GM12878 (cell line): ENCODE data around the gene PSMB10. TPM values are rescaled to one million over a fixed set of nuclear protein-coding genes. Genes with fewer than 3 reads are reported as not detected.

Experiments
- ATAC-seq: fragments of 200-7000 bp; cut with Tn5 transposase; 3 replicates; pipeline ENCODE4 v1.9.1; 2020; ENCODE audit warnings: mild to moderate bottlenecking, moderate library complexity
- BruUV-seq: library from RNA; stranded (reverse); fragments of 400-500 nt; replicated peaks from 2 replicates; lab custom pipeline; 2021; lab: Mats Ljungman, UMichigan
- CTCF ChIA-PET: fragments of 300-600 bp; sonication (Branson Sonifier 250); formaldehyde crosslinking; extraction: SDS; loops from one replicate; lab custom pipeline; 2021; ENCODE audit warnings: inconsistent platforms; lab: Yijun Ruan, JAX
- POLR2A ChIA-PET: fragments of 350-600 bp; formaldehyde crosslinking; extraction: SDS; loops from one replicate; lab custom pipeline; 2021; ENCODE audit warnings: inconsistent platforms; lab: Charles Lee
- RAD21 ChIA-PET: fragments of 300-600 bp; sonication (Branson Sonifier 250); formaldehyde crosslinking; loops from one replicate; lab custom pipeline; 2023; ENCODE audit warnings: antibody characterized with exemption; ENCODE audit not compliant: unreplicated experiment; lab: Charles Lee
- SMC1A ChIA-PET: fragments of 300-600 bp; sonication (Branson Sonifier 250); formaldehyde crosslinking; loops from one replicate; lab custom pipeline; 2023; ENCODE audit not compliant: unreplicated experiment, uncharacterized antibody; lab: Charles Lee
- DNase-seq: peaks from one replicate; pipeline ENCODE4 v3.0.0-alpha.2; 2011; ENCODE audit warnings: low read depth, low spot score
- FAIRE-seq: peaks from 3 replicates; lab custom pipeline; 2011; peaks lifted over from hg19 to GRCh38; lab: Jason Lieb, UNC
- H2AFZ ChIP-seq: 2 replicates; pipeline ENCODE4 v1.6.0; 2011; ENCODE audit warnings: low read depth, low read length, control low read depth; ENCODE audit not compliant: control insufficient read depth
- H3K27ac ChIP-seq: 2 replicates; pipeline ENCODE4 v1.5.1; 2011; ENCODE audit warnings: control low read depth; ENCODE audit not compliant: control insufficient read depth, insufficient read depth
- H3K27me3 ChIP-seq, 2 experiments: replicated peaks in 1 of 2; 2 replicates each; pipeline versions ENCODE4 v1.6.0 to v1.6.1; 2011; ENCODE audit warnings: low read length in 1 of 2; ENCODE audit not compliant: control insufficient read depth in 2 of 2, insufficient read depth in 2 of 2
- H3K36me3 ChIP-seq, 2 experiments: 2 replicates each; pipeline ENCODE4 v1.5.1; 2011; ENCODE audit warnings: low read length in 1 of 2; ENCODE audit not compliant: control insufficient read depth in 2 of 2, insufficient read depth in 2 of 2
- H3K4me1 ChIP-seq: 2 replicates; pipeline ENCODE4 v1.6.1; 2011; ENCODE audit warnings: mild to moderate bottlenecking, low read length, moderate library complexity, mixed read lengths; ENCODE audit not compliant: control insufficient read depth, insufficient read depth
- H3K4me2 ChIP-seq: 2 replicates; pipeline ENCODE4 v1.6.0; 2011; ENCODE audit warnings: control low read depth; ENCODE audit not compliant: control insufficient read depth, insufficient read depth
- H3K4me3 ChIP-seq: fragments of 200-600 bp; sonication (generic); 2 replicates; pipeline ENCODE4 v1.5.1; 2016
- H3K79me2 ChIP-seq: 2 replicates; pipeline ENCODE4 v1.6.0; 2011; ENCODE audit warnings: low read length; ENCODE audit not compliant: control insufficient read depth, insufficient read depth
- H3K9ac ChIP-seq: 2 replicates; pipeline ENCODE4 v1.8.0; 2011; ENCODE audit warnings: low read length, control low read depth, mixed read lengths; ENCODE audit not compliant: control insufficient read depth, insufficient read depth
- H3K9me3 ChIP-seq: replicated peaks from 3 replicates; pipeline ENCODE4 v1.5.1; 2011; ENCODE audit warnings: mild to moderate bottlenecking, low read length; ENCODE audit not compliant: control insufficient read depth, insufficient read depth
- H4K20me1 ChIP-seq: 2 replicates; pipeline ENCODE4 v1.6.0; 2011; ENCODE audit not compliant: control insufficient read depth, insufficient read depth
- RAD21 ChIP-seq: IDR thresholded peaks from 2 replicates; pipeline ENCODE4 v1.6.1; 2011; ENCODE audit warnings: mild to moderate bottlenecking, low read depth, low read length, moderate library complexity; ENCODE audit not compliant: insufficient read depth
- RAD51 ChIP-seq: fragments of 450-650 bp; IDR thresholded peaks from 2 replicates; pipeline ENCODE4 v1.6.1; 2016; ENCODE audit warnings: moderate library complexity, mild to moderate bottlenecking, inconsistent platforms
- SMC3 ChIP-seq: IDR thresholded peaks from 2 replicates; pipeline ENCODE4 v1.6.1; 2011; ENCODE audit warnings: low read length, improper control_type of control experiment, borderline replicate concordance
- YY1 ChIP-seq: IDR thresholded peaks from 2 replicates; pipeline ENCODE4 v1.6.1; 2011; ENCODE audit warnings: low read depth, mild to moderate bottlenecking, low read length
- WGBS: methylation state at CpG from one replicate; pipeline ENCODE4 v1.1.6; 2016; ENCODE audit warnings: low lambda C conversion rate; ENCODE audit not compliant: insufficient replicate concordance, insufficient coverage; ENCODE audit errors: missing lambda C conversion rate; 5-methylcytosine and 5-hydroxymethylcytosine counted together
- in situ Hi-C: fragments of 300-500 bp; cut with MboI; formaldehyde crosslinking; loops from 9 replicates; pipeline ENCODE4 v1.14.3; 2018; ENCODE audit warnings: mixed read lengths
- intact Hi-C: fragments of 100-400 bp; cut with micrococcal nuclease; formaldehyde crosslinking; loops from one replicate; pipeline ENCODE4 v1.14.2; 2022; ENCODE audit not compliant: unreplicated experiment
- polyA plus RNA-seq, 11 experiments: library from polyadenylated mRNA; depleted of rRNA in 4 of 11; unstranded in 6 of 11; stranded (reverse) in 5 of 11; fragments of >200 nt; fragmentation: Nextera tagmentation in 4 of 11; fragmentation: Illumina TruSeq in 1 of 11; extraction: Ambion mirVana in 4 of 11; extraction: Trizol in 1 of 11; gene quantifications; 1 replicate in 1 of 11; 2 replicates in 10 of 11; pipeline versions ENCODE4 v1.2.1 to v1.2.3, GENCODE V29; 2011 to 2016; ENCODE audit warnings: inconsistent platforms in 2 of 11, missing spikeins in 2 of 11, low read depth in 1 of 11
- total RNA-seq, 4 experiments: library from RNA; depleted of rRNA in 3 of 4; stranded (reverse); fragments of >200 nt in 3 of 4; fragmentation: Illumina TruSeq in 1 of 4; extraction: Trizol in 1 of 4; gene quantifications; 2 replicates each; pipeline versions ENCODE4 v1.2.1 to v1.2.3, GENCODE V29; 2013 to 2021
- TF ChIP-seq, protein P1 (sequence below), 3 experiments: IDR thresholded peaks in 2 of 3; conservative IDR thresholded peaks in 1 of 3; 2 replicates each; pipeline ENCODE4 v1.5.1; 2011; ENCODE audit warnings: low read depth in 3 of 3, low read length in 3 of 3, mild to moderate bottlenecking in 3 of 3, control low read depth in 2 of 3, moderate library complexity in 2 of 3, inconsistent platforms in 1 of 3, mixed read lengths in 1 of 3; ENCODE audit not compliant: control insufficient read depth in 2 of 3, insufficient read depth in 1 of 3; ENCODE audit errors: extremely low read depth in 1 of 3

Gene PSMB10
- total and polyA plus RNA-seq, 10 of the 15 experiments (the other 5 are each of a cell fraction or from before 2014, with no cell fraction given) = 24.1 to 308 (median 151) TPM

DNA sequence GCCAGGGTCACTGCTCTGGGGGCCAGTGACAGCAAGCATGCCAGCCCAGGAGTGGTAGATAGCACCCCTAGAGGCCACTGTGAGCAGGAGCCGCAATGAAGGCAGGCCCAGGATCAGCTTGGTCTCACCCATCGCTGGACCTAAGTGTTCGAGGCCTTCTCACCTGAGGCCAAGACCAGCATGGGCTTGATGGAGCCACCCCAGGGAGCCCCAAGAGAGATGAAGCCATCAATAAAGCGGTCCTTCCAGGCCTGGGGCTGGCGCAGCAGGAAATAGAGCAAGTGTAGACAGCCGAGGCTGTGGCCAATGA lies 5.5 kb upstream of the PSMB10 start:
- no peak overlapping the region for H3K4me3 ChIP-seq
- DNase-seq = no peak
- WGBS = 70% methylated on average over 6 of the region's 6 CpGs
- H2AFZ ChIP-seq = no peak overlapping the region
- ChIA-PET RAD21 (interaction anchor here (1.1 kb wide), 1 partner anchor 80 kb away, joined by 3 read pairs; no protein-coding TSS in a partner anchor), SMC1A (interaction anchor here (1.0 kb wide), 1 partner anchor 425 kb away, joined by 3 read pairs; no protein-coding TSS in a partner anchor), POLR2A (no interaction called here)
- H3K4me1 ChIP-seq = peaks cover 7% of the 10 kb centered on the region
- no peak overlapping the region for H3K9ac ChIP-seq
- no peak for FAIRE-seq
- H3K36me3 ChIP-seq = peaks cover 0 to 12% of the 10 kb centered on the region in 2 experiments; a peak in 2 of 4 replicates
- in situ Hi-C loops = no loop called here
- H3K27me3 ChIP-seq = no peaks in the 10 kb centered on the region
- ATAC-seq = peak; percentile 93
- no peak overlapping the region for H3K27ac ChIP-seq
- peak; percentile 56 for TF ChIP-seq RAD21
- TF ChIP-seq, protein P1, sequence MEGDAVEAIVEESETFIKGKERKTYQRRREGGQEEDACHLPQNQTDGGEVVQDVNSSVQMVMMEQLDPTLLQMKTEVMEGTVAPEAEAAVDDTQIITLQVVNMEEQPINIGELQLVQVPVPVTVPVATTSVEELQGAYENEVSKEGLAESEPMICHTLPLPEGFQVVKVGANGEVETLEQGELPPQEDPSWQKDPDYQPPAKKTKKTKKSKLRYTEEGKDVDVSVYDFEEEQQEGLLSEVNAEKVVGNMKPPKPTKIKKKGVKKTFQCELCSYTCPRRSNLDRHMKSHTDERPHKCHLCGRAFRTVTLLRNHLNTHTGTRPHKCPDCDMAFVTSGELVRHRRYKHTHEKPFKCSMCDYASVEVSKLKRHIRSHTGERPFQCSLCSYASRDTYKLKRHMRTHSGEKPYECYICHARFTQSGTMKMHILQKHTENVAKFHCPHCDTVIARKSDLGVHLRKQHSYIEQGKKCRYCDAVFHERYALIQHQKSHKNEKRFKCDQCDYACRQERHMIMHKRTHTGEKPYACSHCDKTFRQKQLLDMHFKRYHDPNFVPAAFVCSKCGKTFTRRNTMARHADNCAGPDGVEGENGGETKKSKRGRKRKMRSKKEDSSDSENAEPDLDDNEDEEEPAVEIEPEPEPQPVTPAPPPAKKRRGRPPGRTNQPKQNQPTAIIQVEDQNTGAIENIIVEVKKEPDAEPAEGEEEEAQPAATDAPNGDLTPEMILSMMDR (IDR thresholded peaks at IDR 0.05 in 2 of 3, conservative IDR thresholded peaks at IDR 0.05 in 1 of 3; ENCODE audit: control insufficient read depth in 2 of 3, extremely low read depth in 1 of 3, insufficient read depth in 1 of 3, low read depth in 3 of 3, low read length in 3 of 3) = peak; percentile 67 to 87 (median 83)
- no peak for TF ChIP-seq RAD51
- peak; percentile 66 for TF ChIP-seq YY1
- peak; percentile 35; the same call in 1 of the 2 replicates for TF ChIP-seq SMC3
- TF ChIP-seq, all 136 proteins: peak for 4
- no TSS peak for BruUV-seq
- no peaks in the 10 kb centered on the region for H3K9me3 ChIP-seq
- CTCF ChIA-PET = interaction anchor here (0.6 to 2.5 kb wide), 12 partner anchors 11 to 395 kb away, joined by 3 to 9 read pairs (median 4); partner anchors contain the start of gene NUTF2
- intact Hi-C loops = no loop called here
- H4K20me1 ChIP-seq = no peaks in the 10 kb centered on the region
- H3K79me2 ChIP-seq = peaks cover 6% of the 10 kb centered on the region
- H3K4me2 ChIP-seq = no peak overlapping the region
